ENCODE measurements around the gene LYL1.
"Not testable (repeated sequence)": the region's sequence is repeated elsewhere in the genome, so short reads cannot be mapped to it uniquely, and the experiment has no call there.

The LYL1 gene

GRCh38 chr19:13149628-13150186, 47.0 kb upstream of the LYL1 start:
- DNase-seq (ENCODE audit: low read depth, low spot score): no peak
- ChIA-PET POLR2A (interaction anchor here (0.9 to 1.8 kb wide), 6 partner anchors 14 to 128 kb away, joined by 3 to 9 read pairs (median 6); no protein-coding TSS in a partner anchor), CTCF (interaction anchor here (0.7 to 2.2 kb wide), 8 partner anchors 14 to 184 kb away, joined by 3 to 17 read pairs (median 4); partner anchors contain the start of gene NACC1)
- peak overlapping the region; percentile 96 for H3K4me3 ChIP-seq (ENCODE audit: low read depth, low read length)
- no peak for TF ChIP-seq CTCF (IDR thresholded peaks at IDR 0.05; ENCODE audit: insufficient read depth, low read length, missing control alignments)

GRCh38 chr19:13149173-13149627, 46.5 kb upstream of the LYL1 start:
- ChIA-PET CTCF (interaction anchor here (1.4 to 2.2 kb wide), 3 partner anchors 34 to 184 kb away, joined by 4 to 17 read pairs (median 8); no protein-coding TSS in a partner anchor), POLR2A (interaction anchor here (0.9 to 1.8 kb wide), 4 partner anchors 17 to 128 kb away, joined by 3 to 9 read pairs (median 8); no protein-coding TSS in a partner anchor)
- H3K4me3 ChIP-seq (ENCODE audit: low read depth, low read length): peak overlapping the region; percentile 96
- DNase-seq (ENCODE audit: low read depth, low spot score): not testable (repeated sequence)

GRCh38 chr19:13146763-13147563, 44.3 kb upstream of the LYL1 start:
- CTCF ChIA-PET: interaction anchor here (0.7 to 1.8 kb wide), 6 partner anchors 14 to 181 kb away, joined by 3 to 4 read pairs (median 3); no protein-coding TSS in a partner anchor
- no peak for DNase-seq (ENCODE audit: low read depth, low spot score)
- TF ChIP-seq CTCF (IDR thresholded peaks at IDR 0.05; ENCODE audit: insufficient read depth, low read length, missing control alignments): no peak
- H3K4me3 ChIP-seq (ENCODE audit: low read depth, low read length): no peak overlapping the region
- POLR2A ChIA-PET: no interaction called here

- ChIA-PET POLR2A (no interaction called here), CTCF (no interaction called here)
- no peak for DNase-seq (ENCODE audit: low read depth, low spot score)
- no peak for TF ChIP-seq CTCF (IDR thresholded peaks at IDR 0.05; ENCODE audit: insufficient read depth, low read length, missing control alignments)
- no peak overlapping the region for H3K4me3 ChIP-seq (ENCODE audit: low read depth, low read length)
Measured at GRCh38 chr19:13139633-13140311, 37.1 kb upstream of the LYL1 start.

- no peak for DNase-seq (ENCODE audit: low read depth, low spot score)
- ChIA-PET CTCF (no interaction called here), POLR2A (interaction anchor here (1.0 kb wide), 1 partner anchor 14 kb away, joined by 3 read pairs; no protein-coding TSS in a partner anchor)
- H3K4me3 ChIP-seq (ENCODE audit: low read depth, low read length): no peak overlapping the region
- no peak for TF ChIP-seq CTCF (IDR thresholded peaks at IDR 0.05; ENCODE audit: insufficient read depth, low read length, missing control alignments)
Measured at GRCh38 chr19:13138916-13139198, 36.2 kb upstream of the LYL1 start.

GRCh38 chr19:13138171-13138915, 35.7 kb upstream of the LYL1 start:
- no peak overlapping the region for H3K4me3 ChIP-seq (ENCODE audit: low read depth, low read length)
- ChIA-PET POLR2A (interaction anchor here (1.0 kb wide), 1 partner anchor 14 kb away, joined by 3 read pairs; no protein-coding TSS in a partner anchor), CTCF (interaction anchor here (1.0 kb wide), 1 partner anchor 124 kb away, joined by 3 read pairs; no protein-coding TSS in a partner anchor)
- no peak for TF ChIP-seq CTCF (IDR thresholded peaks at IDR 0.05; ENCODE audit: insufficient read depth, low read length, missing control alignments)
- no peak for DNase-seq (ENCODE audit: low read depth, low spot score)
